ENCODE results near the gene WASL.

Gene WASL

GRCh38 chr7:123770378-123770777 is 21.6 kb upstream of the WASL start:
- DNase-seq (ENCODE audit: low read depth): peak; percentile 18
- TF ChIP-seq CTCF (IDR thresholded peaks at IDR 0.05; ENCODE audit: control insufficient read depth, insufficient read depth, low read depth, low read length, missing control alignments): no peak
- no peak overlapping the region for H3K4me3 ChIP-seq (ENCODE audit: control insufficient read depth, low read depth, low read length)

GRCh38 chr7:123769371-123769770 is 20.6 kb upstream of the WASL start:
- H3K4me3 ChIP-seq (ENCODE audit: control insufficient read depth, low read depth, low read length): no peak overlapping the region
- DNase-seq (ENCODE audit: low read depth): no peak
- TF ChIP-seq CTCF (IDR thresholded peaks at IDR 0.05; ENCODE audit: control insufficient read depth, insufficient read depth, low read depth, low read length, missing control alignments): no peak

GRCh38 chr7:123768493-123768892 is 19.7 kb upstream of the WASL start:
- no peak for DNase-seq (ENCODE audit: low read depth)
- H3K4me3 ChIP-seq (ENCODE audit: control insufficient read depth, low read depth, low read length): no peak overlapping the region
- no peak for TF ChIP-seq CTCF (IDR thresholded peaks at IDR 0.05; ENCODE audit: control insufficient read depth, insufficient read depth, low read depth, low read length, missing control alignments)

GRCh38 chr7:123763191-123763661 is 14.4 kb upstream of the WASL start:
- DNase-seq (ENCODE audit: low read depth): no peak
- no peak overlapping the region for H3K4me3 ChIP-seq (ENCODE audit: control insufficient read depth, low read depth, low read length)
- no peak for TF ChIP-seq CTCF (IDR thresholded peaks at IDR 0.05; ENCODE audit: control insufficient read depth, insufficient read depth, low read depth, low read length, missing control alignments)

- no peak overlapping the region for H3K4me3 ChIP-seq (ENCODE audit: control insufficient read depth, low read depth, low read length)
- no peak for TF ChIP-seq CTCF (IDR thresholded peaks at IDR 0.05; ENCODE audit: control insufficient read depth, insufficient read depth, low read depth, low read length, missing control alignments)
- no peak for DNase-seq (ENCODE audit: low read depth)
Measured at GRCh38 chr7:123761729-123762128, 12.9 kb upstream of the WASL start.

GRCh38 chr7:123757095-123757494 is 8.3 kb upstream of the WASL start:
- H3K4me3 ChIP-seq (ENCODE audit: control insufficient read depth, low read depth, low read length): no peak overlapping the region
- no peak for DNase-seq (ENCODE audit: low read depth)
- no peak for TF ChIP-seq CTCF (IDR thresholded peaks at IDR 0.05; ENCODE audit: control insufficient read depth, insufficient read depth, low read depth, low read length, missing control alignments)

- TF ChIP-seq CTCF (IDR thresholded peaks at IDR 0.05; ENCODE audit: control insufficient read depth, insufficient read depth, low read depth, low read length, missing control alignments): no peak
- DNase-seq (ENCODE audit: low read depth): no peak
- no peak overlapping the region for H3K4me3 ChIP-seq (ENCODE audit: control insufficient read depth, low read depth, low read length)
Measured at GRCh38 chr7:123755338-123755737, 6.5 kb upstream of the WASL start.
